HepG2 (cell line): ENCODE results near the gene OVAAL. TPM values are rescaled to one million over a fixed set of nuclear protein-coding genes. Genes with fewer than 3 reads are reported as not detected.

Source experiments
- ATAC-seq: fragments of 200-7000 bp; cut with Tn5 transposase; 3 replicates; pipeline ENCODE4 v1.9.1; 2020; ENCODE audit warnings: mild to moderate bottlenecking, moderate library complexity
- BruUV-seq: library from RNA; stranded (reverse); fragments of 400-500 nt; replicated peaks from 2 replicates; lab custom pipeline; 2021; lab: Mats Ljungman, UMichigan
- CTCF ChIA-PET: fragments of 300-600 bp; formaldehyde crosslinking; extraction: SDS; loops from one replicate; lab custom pipeline; 2021; ENCODE audit warnings: low total read pairs, inconsistent platforms, low intra/inter-chr PET ratio; lab: Yijun Ruan, JAX
- POLR2A ChIA-PET: fragments of 350-600 bp; sonication (Branson Sonifier 250); formaldehyde crosslinking; loops from one replicate; lab custom pipeline; 2020; ENCODE audit warnings: antibody characterized with exemption, inconsistent platforms; lab: Yijun Ruan, JAX
- DNase-seq: peaks from one replicate; pipeline ENCODE4 v3.0.0-alpha.2; 2015; ENCODE audit warnings: low spot score
- FAIRE-seq: peaks from 3 replicates; lab custom pipeline; 2011; peaks lifted over from hg19 to GRCh38; lab: Jason Lieb, UNC
- H2AFZ ChIP-seq: one replicate; pipeline ENCODE4 v1.6.1; 2011; ENCODE audit warnings: low read length, inconsistent platforms
- H3K27ac ChIP-seq: fragments of 300-600 bp; 3 replicates; pipeline ENCODE4 v1.8.0; 2011; ENCODE audit warnings: mixed run types, mild to moderate bottlenecking, mixed read lengths, low read length, inconsistent platforms; ENCODE audit not compliant: insufficient read depth; ENCODE audit errors: extremely low read length
- H3K27me3 ChIP-seq, 2 experiments: fragments of 200-600 bp in 1 of 2; 2 replicates in 1 of 2; 3 replicates in 1 of 2; pipeline versions ENCODE4 v1.6.0 to v1.8.0; 2011; ENCODE audit warnings: low read length in 2 of 2, mild to moderate bottlenecking in 2 of 2, moderate library complexity in 2 of 2, inconsistent platforms in 1 of 2; ENCODE audit not compliant: insufficient read depth in 2 of 2, control insufficient read depth in 1 of 2
- H3K36me3 ChIP-seq, 2 experiments: fragments of 200-600 bp in 1 of 2; replicated peaks in 1 of 2; 2 replicates in 1 of 2; 3 replicates in 1 of 2; pipeline versions ENCODE4 v1.5.1 to v1.8.0; 2011; ENCODE audit warnings: low read length in 2 of 2, inconsistent platforms in 1 of 2; ENCODE audit not compliant: insufficient read depth in 2 of 2, control insufficient read depth in 1 of 2
- H3K4me1 ChIP-seq: 2 replicates; pipeline ENCODE4 v1.5.1; 2012; ENCODE audit warnings: low read length, inconsistent platforms; ENCODE audit not compliant: insufficient read depth
- H3K4me2 ChIP-seq: 2 replicates; pipeline ENCODE4 v1.6.0; 2011; ENCODE audit warnings: low read depth, low read length, inconsistent platforms
- H3K4me3 ChIP-seq, 3 experiments: fragments of 200-600 bp in 1 of 3; sonication (generic), shearing (Covaris generic) in 1 of 3; replicated peaks in 1 of 3; 2 replicates each; pipeline ENCODE4 v1.5.1; 2011 to 2016; ENCODE audit warnings: low read length in 3 of 3, inconsistent platforms in 2 of 3, low read depth in 2 of 3, mild to moderate bottlenecking in 2 of 3, control low read depth in 1 of 3, mixed read lengths in 1 of 3; ENCODE audit not compliant: insufficient read depth in 1 of 3
- H3K79me2 ChIP-seq: one replicate; pipeline ENCODE4 v1.6.1; 2011; ENCODE audit warnings: low read length, inconsistent platforms; ENCODE audit not compliant: insufficient read depth
- H3K9ac ChIP-seq: 2 replicates; pipeline ENCODE4 v1.6.0; 2011; ENCODE audit warnings: mild to moderate bottlenecking, low read depth, low read length, inconsistent platforms; ENCODE audit not compliant: insufficient read depth
- H3K9me3 ChIP-seq: 2 replicates; pipeline ENCODE4 v1.5.1; 2012; ENCODE audit warnings: mild to moderate bottlenecking, low read length
- H4K20me1 ChIP-seq: 2 replicates; pipeline ENCODE4 v1.6.0; 2011; ENCODE audit warnings: inconsistent platforms, mild to moderate bottlenecking, low read length, moderate library complexity; ENCODE audit not compliant: insufficient read depth
- CBX5 ChIP-seq: sonication (generic); formaldehyde crosslinking; IDR thresholded peaks from 2 replicates; pipeline ENCODE4 v1.4.0; 2020; ENCODE audit warnings: missing genetic modification reagents, borderline replicate concordance
- GABPA ChIP-seq, 2 experiments: IDR thresholded peaks; 2 replicates each; pipeline ENCODE4 v1.6.1; 2011 to 2016; ENCODE audit warnings: low read depth in 2 of 2, low read length in 1 of 2, missing biosample characterization in 1 of 2, missing genetic modification characterization in 1 of 2
- GTF2F1 ChIP-seq: fragments of 150-350 bp; IDR thresholded peaks from 2 replicates; pipeline ENCODE4 v1.6.1; 2014; ENCODE audit warnings: low read length
- ISX ChIP-seq: sonication (generic); formaldehyde crosslinking; conservative IDR thresholded peaks from 2 replicates; pipeline ENCODE4 v1.5.0; 2020; ENCODE audit warnings: missing genetic modification reagents
- KLF12 ChIP-seq: sonication (generic); formaldehyde crosslinking; IDR thresholded peaks from 2 replicates; pipeline ENCODE4 v1.4.0; 2020; ENCODE audit warnings: missing genetic modification reagents, borderline replicate concordance
- ZBTB42 ChIP-seq: sonication (generic); formaldehyde crosslinking; IDR thresholded peaks from 2 replicates; pipeline ENCODE4 v1.5.0; 2020; ENCODE audit warnings: mild to moderate bottlenecking, missing genetic modification reagents
- ZFP62 ChIP-seq: sonication (generic); formaldehyde crosslinking; IDR thresholded peaks from 2 replicates; pipeline ENCODE4 v1.4.0; 2020; ENCODE audit warnings: missing genetic modification reagents
- ZIK1 ChIP-seq: sonication (generic); formaldehyde crosslinking; IDR thresholded peaks from 2 replicates; pipeline ENCODE4 v1.5.0; 2020; ENCODE audit warnings: mild to moderate bottlenecking, low read depth, missing genetic modification reagents, borderline replicate concordance
- ZNF101 ChIP-seq: sonication (generic); formaldehyde crosslinking; IDR thresholded peaks from 2 replicates; pipeline ENCODE4 v1.4.0; 2020; ENCODE audit warnings: mild to moderate bottlenecking, low read depth, missing genetic modification reagents, borderline replicate concordance
- ZNF441 ChIP-seq: sonication (generic); formaldehyde crosslinking; IDR thresholded peaks from 2 replicates; pipeline ENCODE4 v1.7.0; 2021; ENCODE audit warnings: missing genetic modification reagents, borderline replicate concordance
- ZNF446 ChIP-seq: sonication (generic); formaldehyde crosslinking; IDR thresholded peaks from 2 replicates; pipeline ENCODE4 v1.5.0; 2020; ENCODE audit warnings: mild to moderate bottlenecking, missing genetic modification reagents
- ZNF530 ChIP-seq: sonication (generic); formaldehyde crosslinking; IDR thresholded peaks from 2 replicates; pipeline ENCODE4 v1.5.0; 2020; ENCODE audit warnings: low read depth, mild to moderate bottlenecking, missing genetic modification reagents
- ZNF572 ChIP-seq: sonication (generic); formaldehyde crosslinking; IDR thresholded peaks from 2 replicates; pipeline ENCODE4 v1.5.1; 2020; ENCODE audit warnings: mild to moderate bottlenecking, missing genetic modification reagents
- WGBS: methylation state at CpG from one replicate; pipeline ENCODE4 v1.1.6; 2017; ENCODE audit warnings: low lambda C conversion rate; 5-methylcytosine and 5-hydroxymethylcytosine counted together
- in situ Hi-C: cut with HindIII; loops from 2 replicates; pipeline ENCODE4 v1.10.0; 2017; ENCODE audit warnings: low pct_unique_long_range_greater_than_20kb; ENCODE audit not compliant: extremely low pct_ligation_motif_present
- intact Hi-C: fragments of 100-400 bp; cut with micrococcal nuclease; formaldehyde crosslinking; loops from one replicate; pipeline ENCODE4 v1.10.0; 2022; ENCODE audit not compliant: unreplicated experiment
- polyA plus RNA-seq, 8 experiments: library from polyadenylated mRNA; depleted of rRNA in 3 of 8; stranded (reverse) in 7 of 8; unstranded in 1 of 8; fragments of >200 nt; fragmentation: Illumina TruSeq in 4 of 8; extraction: Trizol in 4 of 8; gene quantifications; 2 replicates each; pipeline versions ENCODE4 v1.2.1 to v1.2.3, GENCODE V29; 2011 to 2016; ENCODE audit warnings: low read depth in 4 of 8, missing spikeins in 1 of 8, mixed read lengths in 1 of 8; ENCODE audit not compliant: insufficient read depth in 1 of 8
- total RNA-seq, 5 experiments: library from RNA; depleted of rRNA; stranded (reverse); fragments of >200 nt; fragmentation: Illumina TruSeq; extraction: Trizol; gene quantifications; 2 replicates each; pipeline ENCODE4 v1.2.3, GENCODE V29; 2016; ENCODE audit warnings: low read depth in 1 of 5
- TF ChIP-seq, protein P1 (sequence below): sonication (generic); formaldehyde crosslinking; IDR thresholded peaks from 2 replicates; pipeline ENCODE4 v1.8.1; 2023; ENCODE audit warnings: missing genetic modification reagents, inconsistent platforms, borderline replicate concordance
- TF ChIP-seq, protein P2 (sequence below): sonication (generic); formaldehyde crosslinking; IDR thresholded peaks from 2 replicates; pipeline ENCODE4 v1.4.0; 2020; ENCODE audit warnings: mild to moderate bottlenecking, low read depth, missing genetic modification reagents

OVAAL gene
- total and polyA plus RNA-seq, 2 of the 13 experiments (the other 11 are each of a cell fraction or from before 2014, with no cell fraction given): 0.04 TPM; not detected in 1

DNA sequence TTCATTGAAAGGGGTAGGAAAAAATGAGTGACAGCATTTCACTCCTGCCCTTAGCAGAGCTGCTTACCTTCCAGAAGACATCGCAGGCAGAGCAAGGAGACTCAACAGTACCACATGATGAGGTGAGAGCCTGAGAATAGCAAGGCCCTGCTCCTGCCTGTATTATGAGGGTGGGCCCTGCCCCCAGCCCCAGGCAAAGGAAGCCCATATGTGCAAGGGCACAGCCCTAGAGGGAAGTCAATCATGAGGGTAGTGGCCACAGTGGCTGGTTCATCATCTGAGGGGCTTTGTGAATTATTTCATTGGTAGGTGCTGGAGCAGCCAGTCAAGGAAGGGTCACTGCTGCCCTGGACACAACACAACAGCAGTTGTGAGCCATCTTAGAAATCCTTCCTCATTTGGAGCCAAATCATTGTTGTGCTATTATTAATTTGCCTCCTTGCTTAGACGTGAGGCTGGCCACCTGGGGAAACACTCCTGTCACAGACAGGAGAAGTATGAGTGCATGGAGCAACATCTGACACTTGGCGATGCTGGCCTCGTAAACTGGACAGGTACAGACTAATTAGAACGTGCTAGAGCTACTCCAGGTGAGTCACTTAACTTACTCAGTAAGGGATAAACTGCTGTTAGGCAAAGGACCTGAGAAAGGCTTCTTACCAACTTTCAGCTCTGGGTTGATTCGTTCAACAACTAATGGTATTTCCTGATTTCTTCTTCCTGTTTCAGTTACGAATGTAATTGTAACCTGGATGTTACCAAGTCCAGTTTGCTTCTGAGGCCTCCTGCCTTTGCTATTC, 33.6 kb upstream of the OVAAL start:
- H3K36me3 ChIP-seq: no peaks in the 10 kb centered on the region
- ChIA-PET CTCF (no interaction called here), POLR2A (no interaction called here)
- H3K9me3 ChIP-seq: no peaks in the 10 kb centered on the region
- no TSS peak for BruUV-seq
- TF ChIP-seq ZNF441 (no peak), ZNF530 (CRISPR knock-in tag) (no peak), ZNF572 (CRISPR knock-in tag) (no peak), ISX (CRISPR knock-in tag) (no peak), KLF12 (CRISPR knock-in tag) (no peak), ZNF446 (CRISPR knock-in tag) (no peak), GABPA (IDR thresholded peaks at IDR 0.05; ENCODE audit: low read depth, low read length) (no peak), GABPA (CRISPR knock-in tag; IDR thresholded peaks at IDR 0.05; ENCODE audit: low read depth) (no peak), ZIK1 (no peak), CBX5 (CRISPR knock-in tag) (no peak), ZNF101 (CRISPR knock-in tag) (no peak), GTF2F1 (no peak), ZFP62 (no peak), ZBTB42 (CRISPR knock-in tag) (no peak)
- TF ChIP-seq, protein P1, sequence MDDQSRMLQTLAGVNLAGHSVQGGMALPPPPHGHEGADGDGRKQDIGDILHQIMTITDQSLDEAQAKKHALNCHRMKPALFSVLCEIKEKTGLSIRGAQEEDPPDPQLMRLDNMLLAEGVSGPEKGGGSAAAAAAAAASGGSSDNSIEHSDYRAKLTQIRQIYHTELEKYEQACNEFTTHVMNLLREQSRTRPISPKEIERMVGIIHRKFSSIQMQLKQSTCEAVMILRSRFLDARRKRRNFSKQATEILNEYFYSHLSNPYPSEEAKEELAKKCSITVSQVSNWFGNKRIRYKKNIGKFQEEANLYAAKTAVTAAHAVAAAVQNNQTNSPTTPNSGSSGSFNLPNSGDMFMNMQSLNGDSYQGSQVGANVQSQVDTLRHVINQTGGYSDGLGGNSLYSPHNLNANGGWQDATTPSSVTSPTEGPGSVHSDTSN (CRISPR knock-in tag): no peak
- TF ChIP-seq, protein P2, sequence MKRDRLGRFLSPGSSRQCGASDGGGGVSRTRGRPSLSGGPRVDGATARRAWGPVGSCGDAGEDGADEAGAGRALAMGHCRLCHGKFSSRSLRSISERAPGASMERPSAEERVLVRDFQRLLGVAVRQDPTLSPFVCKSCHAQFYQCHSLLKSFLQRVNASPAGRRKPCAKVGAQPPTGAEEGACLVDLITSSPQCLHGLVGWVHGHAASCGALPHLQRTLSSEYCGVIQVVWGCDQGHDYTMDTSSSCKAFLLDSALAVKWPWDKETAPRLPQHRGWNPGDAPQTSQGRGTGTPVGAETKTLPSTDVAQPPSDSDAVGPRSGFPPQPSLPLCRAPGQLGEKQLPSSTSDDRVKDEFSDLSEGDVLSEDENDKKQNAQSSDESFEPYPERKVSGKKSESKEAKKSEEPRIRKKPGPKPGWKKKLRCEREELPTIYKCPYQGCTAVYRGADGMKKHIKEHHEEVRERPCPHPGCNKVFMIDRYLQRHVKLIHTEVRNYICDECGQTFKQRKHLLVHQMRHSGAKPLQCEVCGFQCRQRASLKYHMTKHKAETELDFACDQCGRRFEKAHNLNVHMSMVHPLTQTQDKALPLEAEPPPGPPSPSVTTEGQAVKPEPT: no peak
- H2AFZ ChIP-seq: no peak overlapping the region
- H3K27ac ChIP-seq: no peak overlapping the region
- no peaks in the 10 kb centered on the region for H4K20me1 ChIP-seq
- WGBS: 72% methylated on average over 6 of the region's 7 CpGs
- ATAC-seq: no peak
- intact Hi-C loops (no loop called here), in situ Hi-C loops (loop anchor here (25.0 kb wide), 1 partner anchor 612 kb away; no protein-coding TSS in a partner anchor)
- no peaks in the 10 kb centered on the region for H3K79me2 ChIP-seq
- no peaks in the 10 kb centered on the region for H3K27me3 ChIP-seq
- H3K4me3 ChIP-seq: no peak overlapping the region
- no peak for FAIRE-seq
- no peak for DNase-seq
- H3K4me1 ChIP-seq: peaks cover 51% of the 10 kb centered on the region
- H3K4me2 ChIP-seq: no peak overlapping the region
- H3K9ac ChIP-seq: no peak overlapping the region
